ENCODE data around the gene CADM3. TPM values are rescaled to one million over a fixed set of nuclear protein-coding genes. Genes with fewer than 3 reads are reported as not detected.

CADM3 gene
- polyA plus RNA-seq, 3 donors: not detected

- H3K27me3 ChIP-seq (ENCODE audit: control insufficient read depth in 2 of 2, insufficient read depth in 2 of 2, low read length in 2 of 2): peaks cover 48 to 68% of the 10 kb centered on the region in 2 donors
- H3K9me3 ChIP-seq (replicated peaks in 1 of 2; ENCODE audit: control insufficient read depth in 1 of 2, insufficient read depth in 1 of 2, low read length in 2 of 2): no peaks in the 10 kb centered on the region
- Mint-ChIP-seq H3K36me3 (no peaks in the 10 kb centered on the region), H3K4me1 (peaks cover 14% of the 10 kb centered on the region), H3K4me3 (no peak overlapping the region), H3K9me3 (peaks cover 0 to 7% (median 0%) of the 10 kb centered on the region in 7 donors), H3K27ac (no peak overlapping the region), H3K27me3 (ENCODE audit: low read depth in 3 of 3) (peaks cover 48 to 69% (median 56%) of the 10 kb centered on the region in 3 donors)
- WGBS (ENCODE audit: insufficient coverage): 100% methylated on average over 1 of the region's 5 CpGs
- no peaks in the 10 kb centered on the region for H3K36me3 ChIP-seq (replicated peaks in 1 of 2; ENCODE audit: control insufficient read depth in 1 of 2, insufficient read depth in 2 of 2, low read length in 2 of 2)
- no peak overlapping the region for H3K27ac ChIP-seq (ENCODE audit: low read depth in 1 of 2, low read length in 2 of 2)
- no peak overlapping the region for H3K4me2 ChIP-seq (replicated peaks; ENCODE audit: extremely low read depth, low read length, poor library complexity, severe bottlenecking)
- H3K4me1 ChIP-seq (ENCODE audit: control insufficient read depth in 1 of 2, insufficient read depth in 2 of 2, low read length in 2 of 2): peaks cover 6 to 13% of the 10 kb centered on the region in 2 donors
- H2AFZ ChIP-seq (ENCODE audit: insufficient read depth, low read depth, low read length, poor library complexity, severe bottlenecking): no peak overlapping the region
- no peak overlapping the region for H3K4me3 ChIP-seq (replicated peaks in 1 of 3; ENCODE audit: low read depth in 2 of 3, low read length in 3 of 3)
- intact Hi-C loops (cut with micrococcal nuclease): no loop called here
- TF ChIP-seq CTCF (IDR thresholded peaks at IDR 0.05): no peak
- DNase-seq: no peak
- H3K79me2 ChIP-seq (ENCODE audit: insufficient read depth, low read length): no peaks in the 10 kb centered on the region
- no peaks in the 10 kb centered on the region for H4K20me1 ChIP-seq (ENCODE audit: insufficient read depth, low read length)
- no peak overlapping the region for H3K9ac ChIP-seq (ENCODE audit: insufficient read depth, low read length, poor library complexity, severe bottlenecking)
These were observed 13.7 kb downstream of the CADM3 start for GRCh38 chr1:159185121-159185520.

- Mint-ChIP-seq H3K36me3 (no peaks in the 10 kb centered on the region), H3K4me3 (peak overlapping the region in 1 of 2 donors; percentile 78), H3K27ac (no peak overlapping the region), H3K9me3 (peaks cover 0 to 7% (median 0%) of the 10 kb centered on the region in 7 donors), H3K4me1 (peaks cover 14% of the 10 kb centered on the region), H3K27me3 (ENCODE audit: low read depth in 3 of 3) (peaks cover 43 to 61% (median 45%) of the 10 kb centered on the region in 3 donors)
- H3K4me3 ChIP-seq (replicated peaks in 1 of 3; ENCODE audit: low read depth in 2 of 3, low read length in 3 of 3): no peak overlapping the region
- H4K20me1 ChIP-seq (ENCODE audit: insufficient read depth, low read length): no peaks in the 10 kb centered on the region
- no peak overlapping the region for H3K9ac ChIP-seq (ENCODE audit: insufficient read depth, low read length, poor library complexity, severe bottlenecking)
- H3K79me2 ChIP-seq (ENCODE audit: insufficient read depth, low read length): no peaks in the 10 kb centered on the region
- H3K9me3 ChIP-seq (replicated peaks in 1 of 2; ENCODE audit: control insufficient read depth in 1 of 2, insufficient read depth in 1 of 2, low read length in 2 of 2): no peaks in the 10 kb centered on the region
- peaks cover 6 to 13% of the 10 kb centered on the region in 2 donors for H3K4me1 ChIP-seq (ENCODE audit: control insufficient read depth in 1 of 2, insufficient read depth in 2 of 2, low read length in 2 of 2)
- DNase-seq: no peak
- intact Hi-C loops (cut with micrococcal nuclease): no loop called here
- no CpG with 5 or more reads among the region's 3 CpGs for WGBS (ENCODE audit: insufficient coverage)
- no peak for TF ChIP-seq CTCF (IDR thresholded peaks at IDR 0.05)
- H3K27ac ChIP-seq (ENCODE audit: low read depth in 1 of 2, low read length in 2 of 2): no peak overlapping the region
- peaks cover 52 to 65% of the 10 kb centered on the region in 2 donors for H3K27me3 ChIP-seq (ENCODE audit: control insufficient read depth in 2 of 2, insufficient read depth in 2 of 2, low read length in 2 of 2)
- H2AFZ ChIP-seq (ENCODE audit: insufficient read depth, low read depth, low read length, poor library complexity, severe bottlenecking): no peak overlapping the region
- H3K36me3 ChIP-seq (replicated peaks in 1 of 2; ENCODE audit: control insufficient read depth in 1 of 2, insufficient read depth in 2 of 2, low read length in 2 of 2): no peaks in the 10 kb centered on the region
- no peak overlapping the region for H3K4me2 ChIP-seq (replicated peaks; ENCODE audit: extremely low read depth, low read length, poor library complexity, severe bottlenecking)
These were observed 15.6 kb downstream of the CADM3 start for GRCh38 chr1:159187033-159187432.
